GM10248 (cell line): ENCODE measurements around the gene PPM1D.
A peak's percentile ranks its signal among the peaks of the same experiment; 100 is the strongest.
"Not testable (repeated sequence)": the region's sequence is repeated elsewhere in the genome, so short reads cannot be mapped to it uniquely, and the experiment has no call there.

Source experiments
- CTCF ChIA-PET: fragments of 300-600 bp; sonication (Branson Sonifier 250); formaldehyde crosslinking; extraction: SDS; loops from one replicate; lab custom pipeline; 2021; ENCODE audit warnings: antibody characterized with exemption; lab: Yijun Ruan, JAX
- POLR2A ChIA-PET: fragments of 350-650 bp; sonication (Branson Sonifier 250); formaldehyde crosslinking; extraction: SDS; loops from one replicate; lab custom pipeline; 2020; ENCODE audit warnings: antibody characterized with exemption; lab: Yijun Ruan, JAX
- DNase-seq: peaks from one replicate; pipeline ENCODE4 v3.0.0; 2012; ENCODE audit errors: extremely low spot score
- CTCF ChIP-seq: IDR thresholded peaks from 2 replicates; pipeline ENCODE4 v1.5.1; 2012; ENCODE audit warnings: mild to moderate bottlenecking, low read depth; ENCODE audit errors: extremely low read depth, missing control alignments, control extremely low read depth

PPM1D gene

GRCh38 chr17:60586288-60586974, 13.6 kb upstream of the PPM1D start:
- CTCF ChIA-PET: interaction anchor here (0.7 to 1.2 kb wide), 4 partner anchors 11 to 445 kb away, joined by 3 to 5 read pairs (median 4); no protein-coding TSS in a partner anchor
- DNase-seq: no peak
- POLR2A ChIA-PET: no interaction called here
- TF ChIP-seq CTCF: peak; percentile 48

GRCh38 chr17:60590070-60590469, 9.9 kb upstream of the PPM1D start:
- ChIA-PET CTCF (interaction anchor here (1.1 to 7.2 kb wide), 3 partner anchors 10 to 13 kb away, joined by 3 to 69 read pairs (median 10); partner anchors contain the start of gene PPM1D), POLR2A (no interaction called here)
- no peak for TF ChIP-seq CTCF
- DNase-seq: no peak

- CTCF ChIA-PET: interaction anchor here (1.3 to 7.2 kb wide), 3 partner anchors 11 to 23 kb away, joined by 4 to 69 read pairs (median 10); no protein-coding TSS in a partner anchor
Observed at GRCh38 chr17:60592750-60593149, 7.2 kb upstream of the PPM1D start.

GRCh38 chr17:60593441-60594036, 6.5 kb upstream of the PPM1D start:
- POLR2A ChIA-PET, DNase-seq: not testable (repeated sequence)
- CTCF ChIA-PET: interaction anchor here (1.3 to 7.2 kb wide), 3 partner anchors 11 to 24 kb away, joined by 4 to 69 read pairs (median 10); no protein-coding TSS in a partner anchor

More at GRCh38 chr17:60592750-60593149, 7.2 kb upstream of the PPM1D start:
- no peak for TF ChIP-seq CTCF
- POLR2A ChIA-PET: no interaction called here
- DNase-seq: no peak

GRCh38 chr17:60594170-60594569, 5.8 kb upstream of the PPM1D start:
- CTCF ChIA-PET: interaction anchor here (1.2 to 7.2 kb wide), 4 partner anchors 10 to 24 kb away, joined by 4 to 69 read pairs (median 7); no protein-coding TSS in a partner anchor
- POLR2A ChIA-PET, DNase-seq: not testable (repeated sequence)

GRCh38 chr17:60594734-60595133, 5.3 kb upstream of the PPM1D start:
- no peak for DNase-seq
- POLR2A ChIA-PET: no interaction called here
- TF ChIP-seq CTCF: no peak
- CTCF ChIA-PET: interaction anchor here (1.2 to 7.2 kb wide), 3 partner anchors 13 to 25 kb away, joined by 4 to 69 read pairs (median 10); no protein-coding TSS in a partner anchor

- TF ChIP-seq CTCF: no peak
- CTCF ChIA-PET: interaction anchor here (1.0 to 4.9 kb wide), 2 partner anchors 21 to 25 kb away, joined by 3 to 25 read pairs; no protein-coding TSS in a partner anchor
- DNase-seq: no peak
- POLR2A ChIA-PET: no interaction called here
Observed at GRCh38 chr17:60597297-60597696, 2.7 kb upstream of the PPM1D start.
